H9 (cell line): ENCODE data around the gene GRIK1. TPM values are rescaled to one million over a fixed set of nuclear protein-coding genes. Genes with fewer than 3 reads are reported as not detected.

ENCODE experiments used
- DNase-seq: peaks from one replicate; pipeline ENCODE4 v3.0.0-alpha.2; 2017
- H2AFZ ChIP-seq: one replicate; pipeline ENCODE4 v1.6.1; 2013; ENCODE audit warnings: mild to moderate bottlenecking, low read length, control low read depth, moderate library complexity
- H2AK5ac ChIP-seq: 2 replicates; pipeline ENCODE4 v1.6.1; 2013; ENCODE audit warnings: low read length, control low read depth, mixed read lengths; ENCODE audit not compliant: insufficient read length
- H2BK120ac ChIP-seq: one replicate; pipeline ENCODE4 v1.6.1; 2013; ENCODE audit warnings: low read depth, mild to moderate bottlenecking, low read length, control low read depth, inconsistent platforms; ENCODE audit not compliant: poor library complexity, severe bottlenecking
- H2BK12ac ChIP-seq: 2 replicates; pipeline ENCODE4 v1.6.1; 2013; ENCODE audit warnings: low read length, control low read depth, mixed read lengths, low read depth; ENCODE audit not compliant: insufficient read length
- H2BK15ac ChIP-seq: 2 replicates; pipeline ENCODE4 v1.6.1; 2013; ENCODE audit warnings: low read depth, low read length, control low read depth
- H2BK20ac ChIP-seq: one replicate; pipeline ENCODE4 v1.6.1; 2013; ENCODE audit warnings: low read depth, mild to moderate bottlenecking, low read length, control low read depth, inconsistent platforms; ENCODE audit not compliant: poor library complexity, severe bottlenecking
- H2BK5ac ChIP-seq: 2 replicates; pipeline ENCODE4 v1.6.1; 2013; ENCODE audit warnings: low read length, control low read depth, mixed read lengths; ENCODE audit not compliant: insufficient read length
- H3K14ac ChIP-seq: 2 replicates; pipeline ENCODE4 v1.6.1; 2013; ENCODE audit warnings: low read length, control low read depth; ENCODE audit not compliant: insufficient read depth
- H3K18ac ChIP-seq: 2 replicates; pipeline ENCODE4 v1.6.1; 2013; ENCODE audit warnings: low read depth, mild to moderate bottlenecking, mixed read lengths, low read length, control low read depth; ENCODE audit not compliant: insufficient read length
- H3K23ac ChIP-seq: 2 replicates; pipeline ENCODE4 v1.6.1; 2013; ENCODE audit warnings: low read length, control low read depth, mixed read lengths, low read depth; ENCODE audit not compliant: insufficient read length
- H3K23me2 ChIP-seq: 2 replicates; pipeline ENCODE4 v1.6.1; 2013; ENCODE audit warnings: low read depth, mild to moderate bottlenecking, mixed read lengths, low read length, control low read depth; ENCODE audit not compliant: insufficient read length, poor library complexity, severe bottlenecking
- H3K27ac ChIP-seq: 2 replicates; pipeline ENCODE4 v1.5.1; 2013; ENCODE audit warnings: low read length, control low read depth, mixed read lengths, low read depth; ENCODE audit not compliant: insufficient read length
- H3K27me3 ChIP-seq: 2 replicates; pipeline ENCODE4 v1.6.1; 2013; ENCODE audit warnings: low read length, control low read depth, inconsistent platforms; ENCODE audit not compliant: insufficient read depth
- H3K4ac ChIP-seq: 2 replicates; pipeline ENCODE4 v1.6.1; 2013; ENCODE audit warnings: low read depth, mild to moderate bottlenecking, control low read depth, inconsistent platforms, low read length, moderate library complexity
- H3K4me1 ChIP-seq: 2 replicates; pipeline ENCODE4 v1.6.1; 2013; ENCODE audit warnings: low read length, control low read depth, inconsistent platforms; ENCODE audit not compliant: insufficient read depth
- H3K4me2 ChIP-seq: 2 replicates; pipeline ENCODE4 v1.6.1; 2013; ENCODE audit warnings: low read length, control low read depth, mixed read lengths; ENCODE audit not compliant: insufficient read length, insufficient read depth
- H3K56ac ChIP-seq: 2 replicates; pipeline ENCODE4 v1.6.1; 2013; ENCODE audit warnings: low read depth, mild to moderate bottlenecking, mixed read lengths, low read length, control low read depth; ENCODE audit not compliant: insufficient read length
- H3K79me1 ChIP-seq: 2 replicates; pipeline ENCODE4 v1.6.1; 2013; ENCODE audit warnings: low read depth, mild to moderate bottlenecking, moderate library complexity, low read length, control low read depth, inconsistent platforms; ENCODE audit not compliant: insufficient read depth, poor library complexity, severe bottlenecking
- H3K79me2 ChIP-seq: 2 replicates; pipeline ENCODE4 v1.6.1; 2013; ENCODE audit warnings: low read length, control low read depth, inconsistent platforms; ENCODE audit not compliant: insufficient read depth
- H3K9ac ChIP-seq: 2 replicates; pipeline ENCODE4 v1.6.1; 2013; ENCODE audit warnings: low read length, control low read depth, mixed read lengths; ENCODE audit not compliant: insufficient read length; ENCODE audit errors: extremely low read depth
- H3K9me3 ChIP-seq: one replicate; pipeline ENCODE4 v1.6.1; 2013; ENCODE audit warnings: low read depth, low read length, inconsistent platforms; ENCODE audit not compliant: control insufficient read depth
- H3T11ph ChIP-seq: one replicate; pipeline ENCODE4 v1.6.1; 2013; ENCODE audit warnings: mild to moderate bottlenecking, low read length, control low read depth, inconsistent platforms
- H4K20me1 ChIP-seq: one replicate; pipeline ENCODE4 v1.6.1; 2013; ENCODE audit not compliant: control insufficient read depth, insufficient read length, insufficient read depth
- H4K5ac ChIP-seq: 2 replicates; pipeline ENCODE4 v1.6.1; 2013; ENCODE audit warnings: low read depth, mild to moderate bottlenecking, mixed read lengths, low read length, control low read depth; ENCODE audit not compliant: insufficient read length
- H4K8ac ChIP-seq: replicated peaks from 2 replicates; pipeline ENCODE4 v1.6.1; 2013; ENCODE audit warnings: low read length, control low read depth, mixed read lengths, low read depth; ENCODE audit not compliant: insufficient read length
- H4K91ac ChIP-seq: 2 replicates; pipeline ENCODE4 v1.6.1; 2013; ENCODE audit warnings: low read depth, mild to moderate bottlenecking, moderate library complexity, mixed read lengths, low read length, control low read depth; ENCODE audit not compliant: insufficient read length
- H3K27ac Mint-ChIP-seq, 3 experiments: 2 replicates in 2 of 3; 3 replicates in 1 of 3; pipeline ENCODE4 v1.8.0; 2020 to 2021; ENCODE audit warnings: mixed read lengths in 3 of 3, mild to moderate bottlenecking in 1 of 3, moderate library complexity in 1 of 3
- H3K27me3 Mint-ChIP-seq: 2 replicates; pipeline ENCODE4 v1.8.0; 2021; ENCODE audit warnings: low read depth, mild to moderate bottlenecking, moderate library complexity, mixed read lengths
- H3K36me3 Mint-ChIP-seq, 3 experiments: 2 replicates in 2 of 3; 3 replicates in 1 of 3; pipeline ENCODE4 v1.8.0; 2020 to 2021; ENCODE audit warnings: low read depth in 3 of 3, mixed read lengths in 3 of 3; ENCODE audit not compliant: insufficient read depth in 1 of 3
- H3K4me1 Mint-ChIP-seq, 2 experiments: 2 replicates each; pipeline ENCODE4 v1.8.0; 2020; ENCODE audit warnings: mixed read lengths in 2 of 2
- H3K4me3 Mint-ChIP-seq, 2 experiments: 2 replicates in 1 of 2; 3 replicates in 1 of 2; pipeline ENCODE4 v1.8.0; 2020 to 2021; ENCODE audit warnings: mild to moderate bottlenecking in 2 of 2, mixed read lengths in 2 of 2, moderate library complexity in 1 of 2
- H3K9me3 Mint-ChIP-seq, 2 experiments: 2 replicates in 1 of 2; 3 replicates in 1 of 2; pipeline ENCODE4 v1.8.0; 2020; ENCODE audit warnings: mild to moderate bottlenecking in 2 of 2, mixed read lengths in 2 of 2, moderate library complexity in 1 of 2
- total RNA-seq: library from RNA; stranded (reverse); gene quantifications from 2 replicates; pipeline ENCODE4 v1.2.1, GENCODE V29; 2021
- TF ChIP-seq, protein P1 (sequence below): fragments of 200-600 bp; sonication (generic); conservative IDR thresholded peaks from 3 replicates; pipeline ENCODE4 v1.8.0; 2021; ENCODE audit warnings: antibody characterized with exemption, mild to moderate bottlenecking

Gene GRIK1
- total RNA-seq, 1 experiment from 2014 or later = not detected

DNA sequence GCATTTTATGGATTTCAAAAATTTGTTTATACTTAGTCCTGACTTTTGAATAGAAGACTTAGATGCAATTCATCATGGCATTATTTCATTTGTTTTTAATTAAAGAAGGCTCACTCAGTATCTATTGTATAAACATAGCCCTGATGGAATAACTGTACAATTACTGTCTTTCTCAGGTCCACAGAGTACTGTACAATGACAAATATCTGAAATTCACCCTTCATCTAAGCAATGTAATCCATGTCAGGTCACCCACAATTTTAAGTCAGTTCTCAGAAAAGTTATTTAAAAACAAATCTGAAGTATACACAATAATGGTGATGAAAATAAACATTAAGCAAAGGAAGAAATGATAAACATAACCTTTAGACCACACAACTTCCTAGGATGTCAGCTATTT, 311.9 kb downstream of the GRIK1 start:
- H4K5ac ChIP-seq = no peak overlapping the region
- no peaks in the 10 kb centered on the region for H3K4me1 Mint-ChIP-seq
- H2BK15ac ChIP-seq = no peak overlapping the region
- no peak overlapping the region for H3K23ac ChIP-seq
- no peak overlapping the region for H4K8ac ChIP-seq
- no peak overlapping the region for H3T11ph ChIP-seq
- H3K9me3 Mint-ChIP-seq = no peaks in the 10 kb centered on the region
- no peak overlapping the region for H3K18ac ChIP-seq
- no peak for DNase-seq
- no peak overlapping the region for H3K14ac ChIP-seq
- H3K4me1 ChIP-seq = no peaks in the 10 kb centered on the region
- H3K4me2 ChIP-seq = no peak overlapping the region
- H3K27me3 ChIP-seq = no peaks in the 10 kb centered on the region
- no peaks in the 10 kb centered on the region for H3K23me2 ChIP-seq
- H3K9me3 ChIP-seq = no peaks in the 10 kb centered on the region
- H3K79me2 ChIP-seq = no peaks in the 10 kb centered on the region
- no peaks in the 10 kb centered on the region for H3K79me1 ChIP-seq
- no peak overlapping the region for H2AFZ ChIP-seq
- TF ChIP-seq, protein P1, sequence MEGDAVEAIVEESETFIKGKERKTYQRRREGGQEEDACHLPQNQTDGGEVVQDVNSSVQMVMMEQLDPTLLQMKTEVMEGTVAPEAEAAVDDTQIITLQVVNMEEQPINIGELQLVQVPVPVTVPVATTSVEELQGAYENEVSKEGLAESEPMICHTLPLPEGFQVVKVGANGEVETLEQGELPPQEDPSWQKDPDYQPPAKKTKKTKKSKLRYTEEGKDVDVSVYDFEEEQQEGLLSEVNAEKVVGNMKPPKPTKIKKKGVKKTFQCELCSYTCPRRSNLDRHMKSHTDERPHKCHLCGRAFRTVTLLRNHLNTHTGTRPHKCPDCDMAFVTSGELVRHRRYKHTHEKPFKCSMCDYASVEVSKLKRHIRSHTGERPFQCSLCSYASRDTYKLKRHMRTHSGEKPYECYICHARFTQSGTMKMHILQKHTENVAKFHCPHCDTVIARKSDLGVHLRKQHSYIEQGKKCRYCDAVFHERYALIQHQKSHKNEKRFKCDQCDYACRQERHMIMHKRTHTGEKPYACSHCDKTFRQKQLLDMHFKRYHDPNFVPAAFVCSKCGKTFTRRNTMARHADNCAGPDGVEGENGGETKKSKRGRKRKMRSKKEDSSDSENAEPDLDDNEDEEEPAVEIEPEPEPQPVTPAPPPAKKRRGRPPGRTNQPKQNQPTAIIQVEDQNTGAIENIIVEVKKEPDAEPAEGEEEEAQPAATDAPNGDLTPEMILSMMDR = no peak
- H3K27ac ChIP-seq = no peak overlapping the region
- H4K91ac ChIP-seq = no peak overlapping the region
- no peak overlapping the region for H3K56ac ChIP-seq
- no peak overlapping the region for H3K9ac ChIP-seq
- H2BK20ac ChIP-seq = no peak overlapping the region
- H3K27ac Mint-ChIP-seq = no peak overlapping the region
- H2BK120ac ChIP-seq = no peak overlapping the region
- H3K4me3 Mint-ChIP-seq = no peak overlapping the region
- no peak overlapping the region for H3K4ac ChIP-seq
- H2BK5ac ChIP-seq = no peak overlapping the region
- H3K36me3 Mint-ChIP-seq = 0 out of 7 replicates have a peak, but pooled peaks cover 0 to 1% (median 0%) of the 10 kb centered on the region in 3 experiments
- H3K27me3 Mint-ChIP-seq = peaks cover 2% of the 10 kb centered on the region; the same call in 1 of the 2 replicates
- no peaks in the 10 kb centered on the region for H4K20me1 ChIP-seq
- no peak overlapping the region for H2BK12ac ChIP-seq
- H2AK5ac ChIP-seq = no peak overlapping the region
